MM.1S (cell line): ENCODE results near the gene GALNT9.

Experiments used
- CTCF ChIP-seq: fragments of 300-600 bp; sonication (generic); IDR thresholded peaks from 2 replicates; pipeline ENCODE4 v1.5.1; 2016; ENCODE audit warnings: antibody characterized with exemption, low read length, mixed read lengths
- EZH2 ChIP-seq: fragments of 300-600 bp; sonication (generic); optimal IDR thresholded peaks from 2 replicates; pipeline ENCODE3; 2017; ENCODE audit warnings: low read depth, mild to moderate bottlenecking, antibody characterized with exemption, low read length, mixed read lengths

- TF ChIP-seq CTCF (no peak), EZH2 (no peak)
These were observed 19.0 kb downstream of the GALNT9 start for GRCh38 chr12:132310181-132311040.
